ENCODE measurements around the gene ZNRF2.

- TF ChIP-seq CTCF (IDR thresholded peaks at IDR 0.05) = no peak
- TF ChIP-seq POLR2A (IDR thresholded peaks at IDR 0.05) = no peak
These were observed 24.9 kb downstream of the ZNRF2 start for GRCh38 chr7:30309302-30309701.

Data from esophagus squamous epithelium (tissue), 4 donors.